HepG2 (cell line): Measurements from ENCODE around the gene FAM83D. TPM values are rescaled to one million over a fixed set of nuclear protein-coding genes. Genes with fewer than 3 reads are reported as not detected.
A peak's percentile ranks its signal among the peaks of the same experiment; 100 is the strongest.

Source experiments
- ATAC-seq: fragments of 200-7000 bp; cut with Tn5 transposase; 3 replicates; pipeline ENCODE4 v1.9.1; 2020; ENCODE audit warnings: mild to moderate bottlenecking, moderate library complexity
- BruUV-seq: library from RNA; stranded (reverse); fragments of 400-500 nt; replicated peaks from 2 replicates; lab custom pipeline; 2021; lab: Mats Ljungman, UMichigan
- CTCF ChIA-PET: fragments of 300-600 bp; formaldehyde crosslinking; extraction: SDS; loops from one replicate; lab custom pipeline; 2021; ENCODE audit warnings: low total read pairs, inconsistent platforms, low intra/inter-chr PET ratio; lab: Yijun Ruan, JAX
- POLR2A ChIA-PET: fragments of 350-600 bp; sonication (Branson Sonifier 250); formaldehyde crosslinking; loops from one replicate; lab custom pipeline; 2020; ENCODE audit warnings: antibody characterized with exemption, inconsistent platforms; lab: Yijun Ruan, JAX
- DNase-seq: peaks from one replicate; pipeline ENCODE4 v3.0.0-alpha.2; 2015; ENCODE audit warnings: low spot score
- FAIRE-seq: peaks from 3 replicates; lab custom pipeline; 2011; peaks lifted over from hg19 to GRCh38; lab: Jason Lieb, UNC
- H2AFZ ChIP-seq: one replicate; pipeline ENCODE4 v1.6.1; 2011; ENCODE audit warnings: low read length, inconsistent platforms
- H3K27ac ChIP-seq: fragments of 300-600 bp; 3 replicates; pipeline ENCODE4 v1.8.0; 2011; ENCODE audit warnings: mixed run types, mild to moderate bottlenecking, mixed read lengths, low read length, inconsistent platforms; ENCODE audit not compliant: insufficient read depth; ENCODE audit errors: extremely low read length
- H3K27me3 ChIP-seq, 2 experiments: fragments of 200-600 bp in 1 of 2; 2 replicates in 1 of 2; 3 replicates in 1 of 2; pipeline versions ENCODE4 v1.6.0 to v1.8.0; 2011; ENCODE audit warnings: low read length in 2 of 2, mild to moderate bottlenecking in 2 of 2, moderate library complexity in 2 of 2, inconsistent platforms in 1 of 2; ENCODE audit not compliant: insufficient read depth in 2 of 2, control insufficient read depth in 1 of 2
- H3K36me3 ChIP-seq, 2 experiments: fragments of 200-600 bp in 1 of 2; replicated peaks in 1 of 2; 2 replicates in 1 of 2; 3 replicates in 1 of 2; pipeline versions ENCODE4 v1.5.1 to v1.8.0; 2011; ENCODE audit warnings: low read length in 2 of 2, inconsistent platforms in 1 of 2; ENCODE audit not compliant: insufficient read depth in 2 of 2, control insufficient read depth in 1 of 2
- H3K4me1 ChIP-seq: 2 replicates; pipeline ENCODE4 v1.5.1; 2012; ENCODE audit warnings: low read length, inconsistent platforms; ENCODE audit not compliant: insufficient read depth
- H3K4me2 ChIP-seq: 2 replicates; pipeline ENCODE4 v1.6.0; 2011; ENCODE audit warnings: low read depth, low read length, inconsistent platforms
- H3K4me3 ChIP-seq, 3 experiments: fragments of 200-600 bp in 1 of 3; sonication (generic), shearing (Covaris generic) in 1 of 3; replicated peaks in 1 of 3; 2 replicates each; pipeline ENCODE4 v1.5.1; 2011 to 2016; ENCODE audit warnings: low read length in 3 of 3, inconsistent platforms in 2 of 3, low read depth in 2 of 3, mild to moderate bottlenecking in 2 of 3, control low read depth in 1 of 3, mixed read lengths in 1 of 3; ENCODE audit not compliant: insufficient read depth in 1 of 3
- H3K79me2 ChIP-seq: one replicate; pipeline ENCODE4 v1.6.1; 2011; ENCODE audit warnings: low read length, inconsistent platforms; ENCODE audit not compliant: insufficient read depth
- H3K9ac ChIP-seq: 2 replicates; pipeline ENCODE4 v1.6.0; 2011; ENCODE audit warnings: mild to moderate bottlenecking, low read depth, low read length, inconsistent platforms; ENCODE audit not compliant: insufficient read depth
- H3K9me3 ChIP-seq: 2 replicates; pipeline ENCODE4 v1.5.1; 2012; ENCODE audit warnings: mild to moderate bottlenecking, low read length
- H4K20me1 ChIP-seq: 2 replicates; pipeline ENCODE4 v1.6.0; 2011; ENCODE audit warnings: inconsistent platforms, mild to moderate bottlenecking, low read length, moderate library complexity; ENCODE audit not compliant: insufficient read depth
- BRF2 ChIP-seq: sonication (generic); formaldehyde crosslinking; IDR thresholded peaks from 2 replicates; pipeline ENCODE4 v1.8.1; 2022; ENCODE audit warnings: mild to moderate bottlenecking, missing genetic modification reagents
- CEBPB ChIP-seq: IDR thresholded peaks from 2 replicates; pipeline ENCODE4 v1.6.1; 2011; ENCODE audit warnings: low read depth, low read length, improper control_type of control experiment, borderline replicate concordance
- CSRNP1 ChIP-seq: sonication (generic); formaldehyde crosslinking; IDR thresholded peaks from 2 replicates; pipeline ENCODE4 v1.8.1; 2023; ENCODE audit warnings: mild to moderate bottlenecking, missing genetic modification reagents
- DZIP1 ChIP-seq: sonication (generic); formaldehyde crosslinking; IDR thresholded peaks from 2 replicates; pipeline ENCODE4 v1.5.0; 2020; ENCODE audit warnings: mild to moderate bottlenecking, missing genetic modification reagents
- FLYWCH1 ChIP-seq: sonication (generic); formaldehyde crosslinking; IDR thresholded peaks from 2 replicates; pipeline ENCODE4 v1.8.1; 2023; ENCODE audit warnings: mild to moderate bottlenecking, missing genetic modification reagents
- HES4 ChIP-seq: sonication (generic); formaldehyde crosslinking; IDR thresholded peaks from 2 replicates; pipeline ENCODE4 v1.9.0; 2021; ENCODE audit warnings: mild to moderate bottlenecking, missing genetic modification reagents, borderline replicate concordance
- ZNF768 ChIP-seq: sonication (generic); formaldehyde crosslinking; IDR thresholded peaks from 2 replicates; pipeline ENCODE4 v1.4.0; 2020; ENCODE audit warnings: missing genetic modification reagents
- WGBS: methylation state at CpG from one replicate; pipeline ENCODE4 v1.1.6; 2017; ENCODE audit warnings: low lambda C conversion rate; 5-methylcytosine and 5-hydroxymethylcytosine counted together
- in situ Hi-C: cut with HindIII; loops from 2 replicates; pipeline ENCODE4 v1.10.0; 2017; ENCODE audit warnings: low pct_unique_long_range_greater_than_20kb; ENCODE audit not compliant: extremely low pct_ligation_motif_present
- intact Hi-C: fragments of 100-400 bp; cut with micrococcal nuclease; formaldehyde crosslinking; loops from one replicate; pipeline ENCODE4 v1.10.0; 2022; ENCODE audit not compliant: unreplicated experiment
- polyA plus RNA-seq, 8 experiments: library from polyadenylated mRNA; depleted of rRNA in 3 of 8; stranded (reverse) in 7 of 8; unstranded in 1 of 8; fragments of >200 nt; fragmentation: Illumina TruSeq in 4 of 8; extraction: Trizol in 4 of 8; gene quantifications; 2 replicates each; pipeline versions ENCODE4 v1.2.1 to v1.2.3, GENCODE V29; 2011 to 2016; ENCODE audit warnings: low read depth in 4 of 8, missing spikeins in 1 of 8, mixed read lengths in 1 of 8; ENCODE audit not compliant: insufficient read depth in 1 of 8
- total RNA-seq, 5 experiments: library from RNA; depleted of rRNA; stranded (reverse); fragments of >200 nt; fragmentation: Illumina TruSeq; extraction: Trizol; gene quantifications; 2 replicates each; pipeline ENCODE4 v1.2.3, GENCODE V29; 2016; ENCODE audit warnings: low read depth in 1 of 5

Gene FAM83D
- total and polyA plus RNA-seq, 2 of the 13 experiments (the other 11 are each of a cell fraction or from before 2014, with no cell fraction given), result 51.4 to 64.0 TPM

GRCh38 chr20:38937978-38938473, 11.8 kb downstream of the FAM83D start (continued):
- TF ChIP-seq CSRNP1 (CRISPR knock-in tag), result 0 out of 2 replicates have a peak, but pooled peaks have one; percentile 19
- peak; percentile 55; the same call in 1 of the 2 replicates for TF ChIP-seq CEBPB
- 0 out of 2 replicates have a peak, but pooled peaks have one; percentile 28 for TF ChIP-seq BRF2 (CRISPR knock-in tag)

- H3K27me3 ChIP-seq, result no peaks in the 10 kb centered on the region
- no peak overlapping the region for H3K4me2 ChIP-seq
- ATAC-seq (no peak), DNase-seq (no peak), FAIRE-seq (no peak)
- intact Hi-C loops, result no loop called here
- no peak overlapping the region for H3K27ac ChIP-seq
- peaks cover 7% of the 10 kb centered on the region; the same call in 1 of the 2 replicates for H4K20me1 ChIP-seq
- H3K4me1 ChIP-seq, result peaks cover 73% of the 10 kb centered on the region
- no TSS peak for BruUV-seq
- no peak overlapping the region for H2AFZ ChIP-seq
- ChIA-PET POLR2A (no interaction called here), CTCF (no interaction called here)
- H3K9ac ChIP-seq, result no peak overlapping the region
- H3K36me3 ChIP-seq, result peaks cover 46 to 82% of the 10 kb centered on the region in 2 experiments
- in situ Hi-C loops, result no loop called here
- TF ChIP-seq HES4, result 0 out of 2 replicates have a peak, but pooled peaks have one; percentile 24
- TF ChIP-seq FLYWCH1 (CRISPR knock-in tag), result no peak
- 0 out of 2 replicates have a peak, but pooled peaks have one; percentile 2 for TF ChIP-seq DZIP1 (CRISPR knock-in tag)
- peak; percentile 30; the same call in 1 of the 2 replicates for TF ChIP-seq ZNF768 (CRISPR knock-in tag)
- H3K4me3 ChIP-seq, result no peak overlapping the region
- peaks cover 76% of the 10 kb centered on the region for H3K79me2 ChIP-seq
- no peaks in the 10 kb centered on the region for H3K9me3 ChIP-seq
- 98% methylated on average over 2 of the region's 2 CpGs for WGBS
Measured at GRCh38 chr20:38939686-38940085, 13.5 kb downstream of the FAM83D start.
